NCI-H526 treated with DMSO at 0.1 percent for 48 hours (cell line): ENCODE measurements around the gene HBEGF.

Experiments
- DNase-seq: peaks from one replicate; lab custom pipeline; 2025; lab: John Stamatoyannopoulos, UW

HBEGF gene

DNA sequence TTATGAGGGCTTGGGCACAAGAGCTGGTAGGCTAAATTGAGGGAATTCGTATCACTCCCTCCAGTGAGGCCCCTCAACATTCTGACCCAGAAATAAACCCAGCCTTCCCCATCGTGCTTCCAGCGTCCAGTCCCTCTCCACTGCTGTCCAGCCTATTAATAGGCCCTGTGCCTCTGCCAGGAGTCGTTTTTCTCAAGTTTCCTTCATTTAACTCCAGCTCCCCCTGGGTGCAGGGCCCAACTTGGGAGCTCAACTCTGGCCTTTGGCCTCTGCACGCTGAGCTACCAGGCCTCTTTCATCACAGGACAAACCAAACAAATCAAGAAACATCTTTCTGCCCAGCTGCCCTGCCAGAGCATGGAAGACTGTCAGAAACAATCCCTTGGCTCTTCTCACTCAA lies 10.0 kb downstream of the HBEGF start:
- DNase-seq, result no peak

DNA sequence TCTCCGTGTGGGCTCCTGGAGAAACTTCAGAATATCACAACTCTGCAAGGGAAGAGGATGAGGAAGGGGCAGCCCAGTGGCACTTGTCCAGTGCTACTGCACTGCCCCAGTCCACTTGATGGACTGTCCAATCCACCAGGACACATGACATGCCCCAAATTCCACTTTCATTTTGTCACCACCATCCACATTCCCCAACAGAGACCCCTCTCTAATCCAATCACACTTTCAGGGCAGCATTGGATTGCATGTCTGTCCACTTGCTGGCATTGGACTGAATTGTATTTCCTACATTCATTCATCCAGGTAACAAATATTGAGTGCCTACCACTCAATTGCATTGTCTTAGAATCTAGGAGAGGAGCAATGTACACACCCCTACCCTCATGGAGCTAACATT lies 14.8 kb downstream of the HBEGF start:
- no peak for DNase-seq

DNA sequence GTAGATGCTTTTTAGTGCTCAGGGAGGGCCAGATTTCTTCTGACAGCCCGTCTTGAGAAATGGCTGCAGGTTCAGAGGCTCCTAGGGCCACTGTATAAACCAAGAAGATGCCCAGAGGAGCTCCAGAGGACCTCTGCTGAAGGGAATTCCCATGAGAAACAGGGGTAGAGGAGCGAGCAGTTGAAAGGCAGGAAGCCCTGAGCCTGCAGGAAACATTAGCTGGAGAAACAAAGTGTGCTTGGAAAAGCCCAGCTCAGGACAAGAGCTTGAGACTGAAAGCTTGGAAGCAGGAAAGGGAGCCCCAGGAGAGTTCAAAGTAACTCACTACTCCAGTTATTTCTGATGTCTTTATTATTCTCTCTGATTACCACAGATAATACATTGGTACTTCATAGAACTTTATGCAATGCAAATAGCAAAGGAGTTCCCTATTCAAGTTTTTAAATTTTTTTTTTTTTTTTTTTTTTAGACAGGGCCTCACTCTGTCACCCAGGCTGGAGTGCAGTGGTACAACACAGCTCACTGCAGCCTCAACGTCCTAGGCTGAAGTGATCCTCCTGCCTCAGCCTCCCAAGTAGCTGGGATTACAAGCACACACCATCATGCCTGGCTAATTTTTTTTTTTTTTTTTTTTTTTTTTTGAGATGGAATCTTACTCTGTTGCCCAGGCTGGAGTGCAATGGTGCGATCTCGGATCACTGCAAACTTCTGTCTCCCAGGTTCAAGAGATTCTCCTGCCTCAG lies 16.5 kb downstream of the HBEGF start:
- DNase-seq, result no peak

DNA sequence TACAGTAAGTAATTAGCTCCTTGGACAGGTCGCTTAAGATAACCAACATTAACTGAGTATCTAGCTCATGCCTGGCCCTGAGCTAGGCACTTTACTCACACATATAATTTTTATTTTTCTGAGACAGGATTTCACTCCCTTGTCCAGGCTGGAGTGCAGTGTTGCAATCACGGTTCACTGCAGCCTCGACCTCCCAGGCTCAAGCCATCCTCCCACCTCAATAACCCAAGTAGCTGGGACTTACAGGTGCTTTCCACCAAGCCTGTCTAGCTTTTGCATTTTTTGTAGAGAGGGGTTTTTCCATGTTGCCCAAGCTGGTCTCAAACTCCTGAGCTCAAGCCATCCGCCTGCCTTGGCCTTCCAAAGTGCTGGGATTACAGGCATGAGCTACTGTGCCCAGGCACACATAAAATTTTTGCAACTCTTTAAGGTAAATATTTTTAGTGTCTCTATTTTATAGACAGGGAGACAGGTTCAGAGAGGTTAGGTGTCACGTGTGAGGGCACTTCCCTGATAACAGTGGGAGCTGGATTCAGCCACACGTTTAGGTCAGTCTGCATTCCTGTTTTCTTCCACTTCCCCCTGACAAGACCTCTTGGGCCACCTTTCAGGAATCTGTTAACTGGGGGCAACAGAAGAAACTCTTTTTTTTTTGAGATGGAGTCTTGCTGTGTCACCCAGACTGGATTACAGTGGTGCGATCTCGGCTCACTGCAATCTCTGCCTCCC lies 18.2 kb downstream of the HBEGF start:
- no peak for DNase-seq

DNA sequence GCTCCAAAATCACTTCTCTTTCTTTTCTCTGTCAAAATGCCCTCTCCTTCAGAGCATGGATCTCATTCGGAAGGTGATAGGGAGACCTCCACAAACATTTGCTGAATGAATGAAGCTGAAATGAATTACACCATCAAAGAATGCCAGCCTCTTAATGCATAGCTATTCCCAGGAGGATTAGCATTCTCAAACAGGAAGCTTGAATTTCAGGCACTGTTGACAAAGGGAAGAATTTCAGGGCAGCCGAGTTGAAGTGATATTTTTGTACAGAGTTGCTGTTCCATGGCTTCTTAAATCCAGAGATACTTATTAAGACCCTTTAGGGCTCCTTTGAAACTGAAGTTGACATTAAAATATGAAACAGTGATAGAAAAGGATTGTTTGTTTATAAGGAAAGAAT lies 18.8 kb downstream of the HBEGF start:
- DNase-seq, result peak; percentile 52

DNA sequence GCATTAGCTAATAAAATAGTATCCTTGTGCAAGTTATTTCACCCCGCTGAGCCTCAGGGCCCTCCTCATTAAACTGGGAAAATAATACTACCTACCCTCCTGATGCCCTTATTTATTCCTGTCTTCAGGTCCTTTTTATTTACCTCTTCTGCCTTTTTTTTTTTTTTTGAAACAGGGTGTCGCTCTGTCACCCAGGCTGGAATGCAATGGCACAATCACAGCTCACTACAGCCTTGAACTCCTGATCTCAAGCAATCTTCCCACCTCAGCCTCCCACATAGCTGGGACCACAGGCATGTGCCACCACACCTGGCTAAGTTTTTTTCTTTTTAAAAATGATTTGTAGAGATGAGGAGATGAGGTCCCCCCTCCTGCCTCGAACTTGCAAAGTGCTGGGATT lies 20.9 kb downstream of the HBEGF start:
- DNase-seq, result no peak

DNA sequence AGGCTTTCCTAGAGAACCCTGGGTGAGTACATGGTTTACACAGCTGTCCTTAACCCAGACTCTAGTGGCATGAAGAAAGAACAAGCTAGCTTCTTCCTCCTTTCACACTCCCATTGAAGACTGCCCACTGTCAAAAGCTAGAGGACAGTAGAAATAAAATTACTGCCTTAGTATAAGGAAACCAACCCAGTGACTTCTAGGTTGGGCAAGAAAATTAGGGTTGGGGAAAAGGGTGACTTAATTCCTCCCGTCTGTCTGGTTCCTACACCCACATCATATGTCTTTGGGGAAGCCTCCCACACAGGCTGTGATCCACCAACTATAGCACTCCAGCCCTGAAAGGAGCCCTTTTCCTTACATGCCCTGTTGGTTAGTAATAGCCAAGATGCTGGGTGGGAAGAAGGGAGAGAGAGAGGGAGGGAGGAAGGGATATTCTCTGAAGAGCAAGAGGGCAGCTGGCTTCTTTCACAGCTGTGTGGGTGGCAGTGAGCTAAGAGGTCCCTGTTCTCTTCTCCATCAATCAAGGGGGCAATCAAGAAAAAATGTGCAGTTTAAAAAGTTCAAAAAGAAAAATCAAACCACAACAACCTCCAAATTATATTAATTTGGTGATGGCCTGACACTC lies 21.7 kb downstream of the HBEGF start:
- no peak for DNase-seq

DNA sequence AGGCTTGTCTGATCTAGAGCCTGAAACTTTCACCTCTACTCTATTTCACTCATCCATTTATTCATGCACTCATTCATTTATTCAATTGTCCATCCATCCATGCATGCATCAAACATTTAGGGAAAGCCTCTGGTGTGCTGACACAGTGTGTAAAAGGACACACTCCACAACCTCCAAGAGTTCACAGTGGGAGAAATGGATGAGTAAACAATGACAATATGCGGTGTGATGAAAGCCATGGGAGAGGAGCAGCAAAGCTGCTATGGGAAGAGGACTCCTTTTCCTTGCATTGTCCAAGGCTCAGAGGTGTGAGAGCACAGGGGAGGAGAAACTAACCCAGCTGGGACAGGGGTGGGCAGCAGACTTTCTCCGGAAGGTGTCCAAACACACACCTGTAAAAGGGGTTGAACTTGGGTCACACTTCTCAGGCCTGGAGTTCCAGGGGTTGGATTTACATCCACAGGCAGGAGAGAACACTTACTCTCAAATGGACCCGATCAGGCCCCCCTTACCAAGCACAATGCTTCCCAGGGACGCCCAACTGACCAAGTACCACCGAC lies 22.3 kb downstream of the HBEGF start:
- DNase-seq, result no peak

DNA sequence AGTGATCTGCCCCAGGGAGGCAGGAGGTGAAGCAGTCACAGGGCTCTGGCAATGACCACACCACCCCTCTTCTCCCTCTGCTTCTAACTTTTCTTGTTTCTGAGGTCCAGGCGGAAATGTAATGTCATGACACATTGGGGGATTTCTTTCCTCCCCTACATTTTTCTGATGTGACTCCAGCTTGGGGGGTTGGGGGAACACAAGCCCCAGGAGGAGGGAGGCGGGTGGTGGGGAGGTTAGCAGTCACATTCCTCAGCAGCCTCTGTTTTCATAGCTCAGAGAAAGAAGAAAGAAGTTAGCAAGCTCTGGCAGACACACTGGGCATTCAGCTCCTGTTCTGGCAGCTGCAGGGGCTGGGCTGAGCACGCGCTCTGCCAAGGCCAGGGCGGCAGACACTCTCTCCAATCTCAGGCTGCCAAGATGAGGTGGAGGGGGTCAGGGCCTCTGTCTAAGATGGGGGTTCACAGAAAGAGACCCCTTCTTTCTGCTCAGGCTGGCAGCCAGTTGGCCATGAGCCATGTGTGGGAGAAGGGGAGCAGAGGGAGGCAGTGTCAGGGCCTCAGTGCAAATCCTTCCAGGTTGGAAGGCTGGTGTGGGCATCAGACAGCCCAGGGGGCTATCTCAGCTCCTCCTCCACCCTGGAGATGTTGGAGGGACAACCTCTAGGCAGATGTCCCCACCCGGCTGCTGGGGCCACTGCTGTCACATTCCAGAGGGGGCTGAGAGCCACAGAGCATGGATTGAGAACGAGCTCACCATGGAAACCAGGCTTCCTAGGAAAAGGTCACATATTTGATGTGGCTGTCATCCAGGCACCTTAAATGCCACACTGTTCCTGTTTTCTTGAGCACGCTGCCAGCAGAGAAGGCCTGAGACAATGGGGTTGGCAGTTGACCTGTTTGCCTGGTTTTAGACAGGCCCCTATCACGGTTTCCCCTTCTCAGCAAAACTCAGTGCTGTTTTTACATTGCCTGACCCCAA lies 23.4 kb downstream of the HBEGF start:
- DNase-seq, result no peak

DNA sequence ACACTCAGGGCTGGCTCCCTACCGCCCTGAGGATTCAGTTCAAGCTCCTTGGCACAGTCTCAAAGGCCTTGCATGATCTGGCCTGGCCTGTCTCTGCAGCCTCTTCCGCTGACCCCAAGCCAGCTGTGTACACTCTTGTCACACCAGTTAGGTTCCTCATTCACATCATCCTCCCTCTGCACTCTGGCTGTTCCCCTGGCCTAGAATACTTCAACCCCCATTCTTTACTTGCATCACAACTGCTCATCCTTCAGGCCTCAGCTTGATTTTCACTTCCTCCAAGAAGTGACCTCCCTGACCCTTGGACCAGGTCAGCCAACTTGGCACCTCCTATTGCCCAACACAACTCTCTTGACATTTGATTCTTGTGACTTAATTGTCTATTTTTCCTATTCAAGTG lies 24.6 kb downstream of the HBEGF start:
- no peak for DNase-seq

DNA sequence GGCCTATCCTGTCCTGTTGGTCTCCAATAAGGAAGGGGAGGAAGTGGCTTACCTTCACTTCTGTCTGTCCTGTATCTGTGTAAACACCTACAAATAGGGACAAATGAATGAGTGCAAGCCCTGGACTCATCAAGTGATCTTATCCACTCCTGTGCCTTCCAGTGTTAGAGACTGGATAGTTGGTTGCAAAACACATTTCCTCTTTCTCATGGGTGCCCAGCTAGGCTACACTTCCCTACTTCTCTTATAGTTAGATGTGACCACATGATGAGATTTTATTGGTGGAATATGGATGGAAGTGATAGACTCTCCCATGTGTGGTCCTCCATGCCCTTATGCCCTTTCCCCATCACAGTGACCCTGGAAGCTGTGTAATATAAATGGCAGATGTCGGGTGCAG lies 26.6 kb downstream of the HBEGF start:
- DNase-seq, result no peak

DNA sequence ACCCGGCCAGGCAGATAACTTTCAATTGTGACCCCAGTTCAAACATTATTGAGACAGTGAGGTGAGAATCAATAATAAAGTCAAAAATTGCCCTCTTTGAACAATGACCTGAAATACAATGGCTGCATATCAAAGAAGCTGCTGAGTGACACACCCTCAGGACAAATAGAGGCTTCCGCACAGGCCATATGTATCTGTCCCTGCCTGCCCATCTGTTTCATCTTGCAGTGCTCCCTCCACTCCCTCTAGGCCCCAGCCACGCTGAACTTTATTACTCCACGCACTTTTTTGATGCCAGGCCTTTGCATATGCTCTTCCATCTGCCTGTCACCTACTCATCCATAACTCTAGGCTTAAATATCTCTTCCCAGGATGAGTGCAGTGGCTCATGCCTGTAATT lies 27.6 kb downstream of the HBEGF start:
- DNase-seq, result no peak

DNA sequence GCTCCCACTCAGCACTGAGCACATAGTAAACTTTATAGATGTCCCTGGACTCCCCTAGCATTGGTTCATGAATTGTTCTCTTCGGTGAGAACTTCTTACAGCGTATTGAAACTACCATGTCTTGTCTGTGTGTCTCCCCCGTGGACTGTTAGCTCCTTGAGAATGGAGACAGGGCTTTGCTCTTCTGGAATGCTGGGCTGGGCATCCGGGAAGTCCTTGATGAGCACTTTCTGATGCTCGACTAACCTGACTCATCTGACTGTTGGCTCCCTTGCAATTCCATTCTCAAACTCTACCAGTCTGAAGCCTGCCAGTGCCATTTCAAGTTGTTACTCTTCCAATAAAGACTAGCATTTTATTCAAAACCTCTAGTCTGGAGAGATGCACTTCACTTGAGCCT lies 28.5 kb downstream of the HBEGF start:
- no peak for DNase-seq

DNA sequence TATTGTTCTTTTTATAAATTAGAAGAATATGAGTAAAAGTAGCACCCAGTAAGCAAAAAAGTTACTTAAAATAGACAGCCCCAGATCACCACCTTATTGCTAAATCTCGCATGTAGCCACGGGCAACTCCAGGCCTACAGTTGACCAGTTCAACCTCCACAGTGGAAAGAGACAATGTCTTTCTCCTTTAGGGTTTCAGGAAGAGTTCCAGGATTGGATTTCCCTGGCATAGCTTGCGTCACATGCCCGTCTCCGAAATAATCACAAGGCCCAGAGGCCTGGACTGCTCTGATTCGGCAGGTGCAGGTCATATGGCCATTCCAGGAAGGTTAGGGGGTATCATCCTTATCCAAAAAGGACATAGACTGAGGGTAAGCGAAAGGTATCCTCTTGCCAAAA lies 33.6 kb downstream of the HBEGF start:
- no peak for DNase-seq

DNA sequence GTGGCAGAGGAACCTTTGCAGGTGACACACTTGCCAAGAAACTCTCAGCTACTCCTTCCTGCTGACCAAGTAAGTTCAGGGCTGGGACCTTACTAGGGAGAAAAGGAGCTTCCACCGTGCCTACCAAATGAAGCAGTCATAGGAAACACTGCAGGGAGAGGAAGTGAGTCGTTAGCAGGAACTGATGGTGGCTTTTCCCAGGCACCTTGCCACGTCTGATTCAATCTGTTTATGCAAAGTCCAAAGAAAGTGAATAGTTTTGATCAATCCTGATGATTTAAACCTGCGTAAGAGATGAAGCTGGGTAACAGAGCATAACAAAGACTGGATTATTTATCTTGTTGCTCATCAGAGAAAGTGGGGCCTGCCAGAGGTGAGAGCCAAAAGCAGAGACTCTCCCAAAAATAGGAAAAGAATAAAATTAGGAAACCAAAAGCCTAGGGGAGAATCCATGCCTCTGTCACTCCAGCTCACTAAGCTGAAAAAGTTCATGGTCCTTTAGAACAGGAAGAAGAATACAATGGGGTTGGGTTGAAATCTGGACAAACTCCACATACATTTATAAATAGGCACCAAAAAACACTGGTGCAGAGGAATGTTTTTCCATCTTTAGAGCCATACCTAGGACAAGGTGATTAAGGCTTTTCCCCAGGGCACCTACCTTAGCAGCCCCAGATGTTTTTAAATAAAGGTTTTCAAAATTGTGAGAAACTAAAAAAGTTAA lies 34.2 kb downstream of the HBEGF start:
- no peak for DNase-seq

DNA sequence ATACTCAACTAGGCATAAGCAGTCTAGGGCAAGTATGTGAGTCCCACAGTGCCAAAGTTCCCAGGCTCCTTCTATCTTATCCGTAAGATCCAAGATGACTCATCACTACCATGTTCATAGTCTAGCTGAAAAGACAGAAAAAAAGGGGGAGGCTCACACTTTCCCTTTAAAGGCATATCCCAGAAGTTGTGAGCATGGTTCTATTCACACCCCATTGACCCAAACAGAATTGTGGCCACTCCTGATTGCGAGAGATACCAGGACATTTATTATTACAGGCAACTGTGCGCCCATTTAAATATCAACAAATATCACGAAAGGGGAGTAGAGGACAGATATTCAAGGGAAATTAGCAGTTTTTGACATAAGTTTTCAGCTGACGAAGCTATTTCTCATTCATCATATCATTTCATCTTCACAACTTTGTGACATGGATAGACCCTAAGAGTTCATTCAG lies 35.4 kb downstream of the HBEGF start:
- no peak for DNase-seq

DNA sequence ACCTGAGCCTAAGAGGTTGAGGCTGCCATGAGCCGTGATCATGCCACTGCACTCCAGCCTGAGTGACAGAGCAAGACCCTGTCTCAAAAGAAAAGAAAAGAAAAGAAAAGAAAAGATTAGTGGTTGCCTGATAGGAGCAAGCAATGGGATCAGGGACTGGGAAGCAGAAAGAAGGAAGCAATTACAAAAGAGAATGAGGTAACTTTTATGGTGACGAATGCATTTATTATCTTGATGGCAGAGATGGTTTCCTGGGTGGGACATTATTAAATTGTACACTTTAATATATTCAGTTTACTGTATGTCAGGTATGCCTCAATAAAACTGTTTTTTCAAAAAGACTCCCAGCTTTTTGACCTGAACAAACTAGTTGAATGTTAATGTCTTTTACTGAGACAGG lies 36.0 kb downstream of the HBEGF start:
- no peak for DNase-seq

DNA sequence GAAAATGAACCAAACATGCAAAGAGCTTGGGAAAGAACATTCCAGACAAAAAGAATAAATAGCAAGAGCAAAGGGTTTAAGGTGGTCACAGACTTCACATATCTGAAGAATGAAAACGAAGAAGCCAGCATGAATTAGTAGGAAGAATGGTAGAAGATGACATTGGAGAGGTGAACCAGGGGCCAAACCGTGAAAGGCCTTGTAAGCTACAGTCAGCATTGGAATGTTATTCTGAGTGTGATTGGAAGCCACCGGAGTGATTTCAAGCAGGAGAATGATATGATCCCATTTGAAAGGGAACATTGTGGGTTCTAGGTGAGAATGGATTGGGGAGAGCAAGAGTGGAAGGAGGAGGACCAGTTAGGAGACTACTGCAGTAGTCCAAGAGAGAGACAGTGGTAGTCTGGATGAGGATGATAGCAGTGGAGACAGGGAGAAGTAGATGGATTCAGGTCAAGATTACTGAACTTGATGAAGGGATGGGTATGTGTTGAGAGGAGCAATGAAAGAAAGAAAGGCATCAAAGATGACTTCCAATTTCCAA lies 36.6 kb downstream of the HBEGF start:
- no peak for DNase-seq

DNA sequence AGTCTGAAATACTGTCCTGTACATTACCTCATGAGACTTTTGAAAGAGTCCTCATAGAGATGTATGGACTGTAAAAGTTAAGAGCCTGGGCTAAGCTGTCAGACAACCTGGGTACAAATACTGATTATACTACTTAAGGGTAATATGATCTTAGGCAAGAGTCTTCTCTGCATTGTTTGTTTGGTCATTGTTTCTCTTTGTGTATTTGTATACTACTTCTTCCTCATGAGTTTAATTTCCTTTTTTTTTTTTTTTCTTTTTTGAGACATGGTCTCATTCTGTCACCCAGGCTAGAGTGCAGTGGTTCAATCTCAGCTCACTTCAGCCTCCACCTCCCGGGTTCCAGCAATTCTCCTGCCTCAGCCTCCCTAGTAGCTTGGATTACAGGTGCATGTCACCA lies 40.9 kb downstream of the HBEGF start:
- no peak for DNase-seq

DNA sequence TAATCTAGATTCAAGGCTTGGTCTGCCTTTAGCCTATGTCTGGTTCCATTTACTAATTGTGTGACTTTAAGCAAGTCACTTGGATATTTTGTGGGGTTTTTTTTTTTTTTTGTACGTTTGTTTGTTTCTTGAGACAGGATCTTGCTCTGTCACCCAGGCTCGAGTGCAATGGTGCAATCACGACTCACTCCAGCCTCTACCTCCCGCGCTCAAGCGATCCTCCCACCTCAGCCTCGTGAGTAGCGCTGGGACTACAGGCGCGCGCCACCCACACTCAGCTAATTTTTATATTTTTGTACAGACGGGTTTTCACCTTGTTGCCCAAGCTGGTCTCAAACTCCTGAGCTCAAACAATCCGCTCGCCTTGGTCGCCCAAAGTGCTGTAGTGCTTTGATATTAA lies 42.4 kb downstream of the HBEGF start:
- DNase-seq, result no peak
